Measurements from ENCODE around the gene CREB3L2. TPM values are rescaled to one million over a fixed set of nuclear protein-coding genes. Genes with fewer than 3 reads are reported as not detected.
A peak's percentile ranks its signal among the peaks of the same experiment; 100 is the strongest.

Gene CREB3L2
- total and polyA plus RNA-seq, 10 of the 15 experiments (the other 5 are each of a cell fraction or from before 2014, with no cell fraction given), result 6.4 to 67.1 (median 26.2) TPM

DNA sequence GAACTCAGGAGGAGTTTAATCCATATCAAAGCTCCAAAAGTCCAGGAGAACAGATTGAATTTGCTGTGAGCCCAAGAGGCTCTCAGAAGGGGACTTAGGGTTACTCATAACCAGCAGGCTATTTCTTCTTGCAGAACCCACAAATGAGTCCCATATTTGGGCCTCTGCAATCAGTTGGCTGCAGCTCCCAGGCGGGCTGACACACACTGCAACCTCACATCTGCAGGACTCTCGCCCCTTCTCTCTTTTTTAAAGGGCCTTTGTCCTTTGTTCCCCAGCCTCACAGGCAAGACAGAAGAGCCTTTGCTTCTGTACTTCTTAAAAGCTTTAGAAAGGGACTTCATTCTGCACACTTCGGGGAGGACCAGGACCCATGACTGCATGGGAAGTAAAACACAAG is 26.7 kb downstream of the CREB3L2 start:
- Histone ChIP-seq H3K9me3 (replicated peaks; ENCODE audit: control insufficient read depth, insufficient read depth, low read length) (peaks cover 6% of the 10 kb centered on the region; the same call in 2 of the 3 replicates), H3K27me3 (replicated peaks in 1 of 2; ENCODE audit: control insufficient read depth in 2 of 2, insufficient read depth in 2 of 2, low read length in 1 of 2) (no peaks in the 10 kb centered on the region), H3K27ac (ENCODE audit: control insufficient read depth, insufficient read depth) (no peak overlapping the region), H4K20me1 (ENCODE audit: control insufficient read depth, insufficient read depth) (no peaks in the 10 kb centered on the region), H2AFZ (ENCODE audit: control insufficient read depth, low read depth, low read length) (no peak overlapping the region), H3K4me3 (no peak overlapping the region), H3K9ac (ENCODE audit: control insufficient read depth, insufficient read depth, low read length) (no peak overlapping the region), H3K4me1 (ENCODE audit: control insufficient read depth, insufficient read depth, low read length) (peaks cover 38% of the 10 kb centered on the region), H3K4me2 (ENCODE audit: control insufficient read depth, insufficient read depth) (0 out of 2 replicates have a peak overlapping the region, but pooled peaks have one; percentile 0), H3K79me2 (ENCODE audit: control insufficient read depth, insufficient read depth, low read length) (peaks cover 87% of the 10 kb centered on the region), H3K36me3 (ENCODE audit: control insufficient read depth in 2 of 2, insufficient read depth in 2 of 2, low read length in 1 of 2) (peaks cover 7 to 12% of the 10 kb centered on the region in 2 experiments; a peak in 3 of 4 replicates)
- RAD21 ChIA-PET (ENCODE audit: unreplicated experiment), result interaction anchor here (0.9 to 2.7 kb wide), 7 partner anchors 9 to 320 kb away, joined by 3 to 9 read pairs (median 5); no protein-coding TSS in a partner anchor
- CTCF ChIA-PET, result interaction anchor here (1.0 to 16.2 kb wide), 8 partner anchors 9 to 38 kb away, joined by 3 to 271 read pairs (median 5); partner anchors contain the start of gene CREB3L2
- POLR2A ChIA-PET, result interaction anchor here (0.6 to 1.8 kb wide), 9 partner anchors 8 to 48 kb away, joined by 3 to 5 read pairs (median 4); no protein-coding TSS in a partner anchor
- 27% methylated on average over 3 of the region's 3 CpGs for WGBS (ENCODE audit: insufficient coverage, insufficient replicate concordance, low lambda C conversion rate, missing lambda C conversion rate)
- no peak for DNase-seq (ENCODE audit: low read depth, low spot score)
- intact Hi-C loops (cut with micrococcal nuclease; ENCODE audit: unreplicated experiment), result no loop called here
- FAIRE-seq, result no peak
- in situ Hi-C loops (cut with MboI), result no loop called here
- ATAC-seq, result peak; percentile 94
- BruUV-seq (replicated peaks), result no TSS peak
- SMC1A ChIA-PET (ENCODE audit: uncharacterized antibody, unreplicated experiment), result interaction anchor here (0.6 to 23.6 kb wide), 16 partner anchors 9 to 72 kb away, joined by 3 to 516 read pairs (median 4); partner anchors contain the start of gene CREB3L2
- TF ChIP-seq SIN3A (IDR thresholded peaks at IDR 0.05; ENCODE audit: low read depth, low read length) (no peak), PAX5 (IDR thresholded peaks at IDR 0.05; ENCODE audit: borderline replicate concordance, low read depth, low read length) (no peak), MEF2B (IDR thresholded peaks at IDR 0.05; ENCODE audit: partially characterized antibody, poor library complexity, severe bottlenecking) (no peak), MEF2A (IDR thresholded peaks at IDR 0.05; ENCODE audit: insufficient read depth, low read depth, low read length) (0 out of 2 replicates have a peak, but pooled peaks have one; percentile 42), DPF2 (IDR thresholded peaks at IDR 0.05) (no peak), EZH2 (IDR thresholded peaks at IDR 0.05; ENCODE audit: borderline replicate concordance, control insufficient read depth, low read depth, low read length) (no peak), HDGF (IDR thresholded peaks at IDR 0.05) (no peak), WRNIP1 (IDR thresholded peaks at IDR 0.05; ENCODE audit: borderline replicate concordance, low read depth, low read length) (no peak), PAX8 (IDR thresholded peaks at IDR 0.05) (no peak), BCL11A (IDR thresholded peaks at IDR 0.05; ENCODE audit: low read depth, low read length) (peak; percentile 26; the same call in 1 of the 2 replicates), JUNB (IDR thresholded peaks at IDR 0.05) (peak; percentile 50), MTA2 (IDR thresholded peaks at IDR 0.05; ENCODE audit: low read depth) (0 out of 2 replicates have a peak, but pooled peaks have one; percentile 15), MYB (IDR thresholded peaks at IDR 0.05; ENCODE audit: borderline replicate concordance, low read depth, low read length) (no peak), POLR2AphosphoS2 (IDR thresholded peaks at IDR 0.05; ENCODE audit: low read depth, low read length) (no peak), EED (IDR thresholded peaks at IDR 0.05; ENCODE audit: low read depth) (0 out of 2 replicates have a peak, but pooled peaks have one; percentile 32), POLR2AphosphoS5 (IDR thresholded peaks at IDR 0.05; ENCODE audit: low read length) (0 out of 2 replicates have a peak, but pooled peaks have one; percentile 39), NR2C2 (IDR thresholded peaks at IDR 0.05; ENCODE audit: borderline replicate concordance, control insufficient read depth, insufficient read length, low read depth) (no peak), SRF (IDR thresholded peaks at IDR 0.05; ENCODE audit: low read depth in 2 of 2, low read length in 2 of 2) (peak; percentile 63 to 95)
- TF ChIP-seq, protein P1, sequence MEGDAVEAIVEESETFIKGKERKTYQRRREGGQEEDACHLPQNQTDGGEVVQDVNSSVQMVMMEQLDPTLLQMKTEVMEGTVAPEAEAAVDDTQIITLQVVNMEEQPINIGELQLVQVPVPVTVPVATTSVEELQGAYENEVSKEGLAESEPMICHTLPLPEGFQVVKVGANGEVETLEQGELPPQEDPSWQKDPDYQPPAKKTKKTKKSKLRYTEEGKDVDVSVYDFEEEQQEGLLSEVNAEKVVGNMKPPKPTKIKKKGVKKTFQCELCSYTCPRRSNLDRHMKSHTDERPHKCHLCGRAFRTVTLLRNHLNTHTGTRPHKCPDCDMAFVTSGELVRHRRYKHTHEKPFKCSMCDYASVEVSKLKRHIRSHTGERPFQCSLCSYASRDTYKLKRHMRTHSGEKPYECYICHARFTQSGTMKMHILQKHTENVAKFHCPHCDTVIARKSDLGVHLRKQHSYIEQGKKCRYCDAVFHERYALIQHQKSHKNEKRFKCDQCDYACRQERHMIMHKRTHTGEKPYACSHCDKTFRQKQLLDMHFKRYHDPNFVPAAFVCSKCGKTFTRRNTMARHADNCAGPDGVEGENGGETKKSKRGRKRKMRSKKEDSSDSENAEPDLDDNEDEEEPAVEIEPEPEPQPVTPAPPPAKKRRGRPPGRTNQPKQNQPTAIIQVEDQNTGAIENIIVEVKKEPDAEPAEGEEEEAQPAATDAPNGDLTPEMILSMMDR (IDR thresholded peaks at IDR 0.05 in 2 of 3, conservative IDR thresholded peaks at IDR 0.05 in 1 of 3; ENCODE audit: control insufficient read depth in 2 of 3, extremely low read depth in 1 of 3, insufficient read depth in 1 of 3, low read depth in 3 of 3, low read length in 3 of 3), result no peak
- TF ChIP-seq, protein P2, sequence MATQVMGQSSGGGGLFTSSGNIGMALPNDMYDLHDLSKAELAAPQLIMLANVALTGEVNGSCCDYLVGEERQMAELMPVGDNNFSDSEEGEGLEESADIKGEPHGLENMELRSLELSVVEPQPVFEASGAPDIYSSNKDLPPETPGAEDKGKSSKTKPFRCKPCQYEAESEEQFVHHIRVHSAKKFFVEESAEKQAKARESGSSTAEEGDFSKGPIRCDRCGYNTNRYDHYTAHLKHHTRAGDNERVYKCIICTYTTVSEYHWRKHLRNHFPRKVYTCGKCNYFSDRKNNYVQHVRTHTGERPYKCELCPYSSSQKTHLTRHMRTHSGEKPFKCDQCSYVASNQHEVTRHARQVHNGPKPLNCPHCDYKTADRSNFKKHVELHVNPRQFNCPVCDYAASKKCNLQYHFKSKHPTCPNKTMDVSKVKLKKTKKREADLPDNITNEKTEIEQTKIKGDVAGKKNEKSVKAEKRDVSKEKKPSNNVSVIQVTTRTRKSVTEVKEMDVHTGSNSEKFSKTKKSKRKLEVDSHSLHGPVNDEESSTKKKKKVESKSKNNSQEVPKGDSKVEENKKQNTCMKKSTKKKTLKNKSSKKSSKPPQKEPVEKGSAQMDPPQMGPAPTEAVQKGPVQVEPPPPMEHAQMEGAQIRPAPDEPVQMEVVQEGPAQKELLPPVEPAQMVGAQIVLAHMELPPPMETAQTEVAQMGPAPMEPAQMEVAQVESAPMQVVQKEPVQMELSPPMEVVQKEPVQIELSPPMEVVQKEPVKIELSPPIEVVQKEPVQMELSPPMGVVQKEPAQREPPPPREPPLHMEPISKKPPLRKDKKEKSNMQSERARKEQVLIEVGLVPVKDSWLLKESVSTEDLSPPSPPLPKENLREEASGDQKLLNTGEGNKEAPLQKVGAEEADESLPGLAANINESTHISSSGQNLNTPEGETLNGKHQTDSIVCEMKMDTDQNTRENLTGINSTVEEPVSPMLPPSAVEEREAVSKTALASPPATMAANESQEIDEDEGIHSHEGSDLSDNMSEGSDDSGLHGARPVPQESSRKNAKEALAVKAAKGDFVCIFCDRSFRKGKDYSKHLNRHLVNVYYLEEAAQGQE (IDR thresholded peaks at IDR 0.05; ENCODE audit: low read depth, low read length), result no peak

All from GM12878 (cell line).